Endothelial cell of umbilical vein (primary cell): ENCODE measurements around the gene HOXB4.

ENCODE experiments used
- CTCF ChIP-seq, 2 donors: IDR thresholded peaks; 1 replicate in 1 of 2; 2 replicates in 1 of 2; pipeline ENCODE4 v1.5.1; 2011; ENCODE audit warnings: low read length in 2 of 2, mild to moderate bottlenecking in 2 of 2, moderate library complexity in 2 of 2, control low read depth in 1 of 2, inconsistent platforms in 1 of 2, low read depth in 1 of 2; ENCODE audit not compliant: insufficient read depth in 1 of 2; ENCODE audit errors: extremely low read depth in 1 of 2
- EZH2 ChIP-seq: IDR thresholded peaks from 2 replicates; pipeline ENCODE4 v1.6.1; 2012; ENCODE audit warnings: borderline replicate concordance, low read depth, mild to moderate bottlenecking, moderate library complexity, low read length, inconsistent platforms; ENCODE audit not compliant: severe bottlenecking
- JUN ChIP-seq: IDR thresholded peaks from 2 replicates; pipeline ENCODE4 v1.6.1; 2011; ENCODE audit warnings: borderline replicate concordance, low read depth; ENCODE audit not compliant: insufficient read length, insufficient read depth
- MYC ChIP-seq: IDR thresholded peaks from one replicate; pipeline ENCODE4 v1.6.1; 2011; ENCODE audit warnings: mild to moderate bottlenecking, low read depth, low read length
- POLR2A ChIP-seq: IDR thresholded peaks from 2 replicates; pipeline ENCODE4 v1.6.1; 2012; ENCODE audit warnings: low read depth, mild to moderate bottlenecking, control low read depth, low read length
- POLR2AphosphoS5 ChIP-seq: IDR thresholded peaks from 2 replicates; pipeline ENCODE4 v1.6.1; 2012; ENCODE audit warnings: low read depth, mild to moderate bottlenecking, control low read depth, low read length, moderate library complexity; ENCODE audit not compliant: insufficient read depth

- TF ChIP-seq CTCF (IDR thresholded peaks at IDR 0.05; ENCODE audit: extremely low read depth in 1 of 2, insufficient read depth in 1 of 2, low read depth in 1 of 2, low read length in 2 of 2): no peak
- TF ChIP-seq POLR2AphosphoS5: no peak
- no peak for TF ChIP-seq MYC
- TF ChIP-seq JUN: no peak
- TF ChIP-seq EZH2: no peak
- no peak for TF ChIP-seq POLR2A
Observed at GRCh38 chr17:48594538-48595277, 16.6 kb upstream of the HOXB4 start.
